HEK293T (cell line): ENCODE results near the gene ATP6V1G1.

Experiments
- BHLHE40 ChIP-seq: fragments of 450-650 bp; IDR thresholded peaks from 2 replicates; pipeline ENCODE4 v1.6.1; 2016; ENCODE audit warnings: mild to moderate bottlenecking, moderate library complexity, borderline replicate concordance
- CTBP1 ChIP-seq: fragments of 450-650 bp; IDR thresholded peaks from 2 replicates; pipeline ENCODE4 v1.6.1; 2016; ENCODE audit warnings: borderline replicate concordance
- FOXA1 ChIP-seq: fragments of 450-650 bp; IDR thresholded peaks from 2 replicates; pipeline ENCODE4 v1.6.1; 2016; ENCODE audit warnings: mild to moderate bottlenecking
- FOXK2 ChIP-seq: fragments of 450-650 bp; IDR thresholded peaks from 2 replicates; pipeline ENCODE4 v1.6.1; 2016; ENCODE audit warnings: mild to moderate bottlenecking
- FOXM1 ChIP-seq: fragments of 450-650 bp; IDR thresholded peaks from 2 replicates; pipeline ENCODE4 v1.6.1; 2017; ENCODE audit warnings: mild to moderate bottlenecking, borderline replicate concordance
- HDGF ChIP-seq: fragments of 450-650 bp; IDR thresholded peaks from 2 replicates; pipeline ENCODE4 v1.6.1; 2017; ENCODE audit warnings: antibody characterized with exemption, borderline replicate concordance
- L3MBTL2 ChIP-seq: fragments of 450-650 bp; conservative IDR thresholded peaks from 2 replicates; pipeline ENCODE4 v1.6.1; 2016; ENCODE audit warnings: mild to moderate bottlenecking
- NFRKB ChIP-seq: fragments of 450-650 bp; IDR thresholded peaks from 2 replicates; pipeline ENCODE4 v1.6.1; 2016; ENCODE audit warnings: mild to moderate bottlenecking, moderate library complexity
- SUZ12 ChIP-seq: fragments of 450-650 bp; IDR thresholded peaks from 2 replicates; pipeline ENCODE4 v1.6.1; 2016; ENCODE audit warnings: mild to moderate bottlenecking
- TARDBP ChIP-seq: fragments of 450-650 bp; IDR thresholded peaks from 2 replicates; pipeline ENCODE4 v1.6.1; 2016
- ZNF384 ChIP-seq: fragments of 450-650 bp; IDR thresholded peaks from 2 replicates; pipeline ENCODE4 v1.6.1; 2016

GRCh38 chr9:114552706-114553105 lies 34.9 kb upstream of the ATP6V1G1 start:
- no peak for TF ChIP-seq CTBP1
- TF ChIP-seq NFRKB, result no peak
- no peak for TF ChIP-seq TARDBP
- TF ChIP-seq BHLHE40, result no peak
- no peak for TF ChIP-seq L3MBTL2
- TF ChIP-seq ZNF384, result no peak
- no peak for TF ChIP-seq FOXM1
- no peak for TF ChIP-seq HDGF
- TF ChIP-seq FOXA1, result no peak
- no peak for TF ChIP-seq FOXK2
- no peak for TF ChIP-seq SUZ12
